GM23248 (cell line): ENCODE measurements around the gene TLE3.

Experiments
- EZH2 ChIP-seq: fragments of 200-600 bp; sonication (generic); IDR thresholded peaks from 2 replicates; pipeline ENCODE4 v1.6.1; 2018; ENCODE audit warnings: antibody characterized with exemption, mild to moderate bottlenecking; ENCODE audit not compliant: insufficient read depth, poor library complexity, severe bottlenecking
- EZH2phosphoT487 ChIP-seq: fragments of 200-600 bp; sonication (generic); IDR thresholded peaks from 2 replicates; pipeline ENCODE4 v1.6.1; 2018; ENCODE audit warnings: antibody characterized with exemption, moderate library complexity, mild to moderate bottlenecking, low read depth; ENCODE audit not compliant: insufficient read depth

- TF ChIP-seq EZH2phosphoT487 (no peak), EZH2 (no peak)
These were observed 24.0 kb upstream of the TLE3 start for GRCh38 chr15:70121624-70122302.
